Left ventricle myocardium inferior (tissue), 1 donor: ENCODE measurements around the gene MUC6. TPM values are rescaled to one million over a fixed set of nuclear protein-coding genes. Genes with fewer than 3 reads are reported as not detected.

Experiments
- DNase-seq: peaks from one replicate; pipeline ENCODE4 v3.0.0-alpha.2; 2020
- H3K27ac ChIP-seq: fragments of 200-600 bp; replicated peaks from 2 replicates; pipeline ENCODE4 v1.8.0; 2021
- H3K27me3 ChIP-seq: fragments of 200-600 bp; 2 replicates; pipeline ENCODE4 v1.8.0; 2021; ENCODE audit warnings: low read depth
- H3K36me3 ChIP-seq: fragments of 200-600 bp; 2 replicates; pipeline ENCODE4 v1.8.0; 2021
- H3K4me1 ChIP-seq: fragments of 200-600 bp; 2 replicates; pipeline ENCODE4 v1.8.0; 2021
- H3K4me3 ChIP-seq: fragments of 200-600 bp; 2 replicates; pipeline ENCODE4 v1.8.0; 2021; ENCODE audit warnings: mild to moderate bottlenecking, moderate library complexity
- H3K9me3 ChIP-seq: fragments of 200-600 bp; replicated peaks from 2 replicates; pipeline ENCODE4 v1.8.0; 2021
- intact Hi-C: fragments of 100-400 bp; cut with micrococcal nuclease; formaldehyde crosslinking; loops from one replicate; pipeline ENCODE4 v1.11.0; 2022
- total RNA-seq: library from RNA; stranded (reverse); fragmentation: NEBNext Ultra II Directional; extraction: Animal tissue kit (Norgen Biotek cat#: 25700); gene quantifications from one replicate; pipeline ENCODE4 v1.2.1, GENCODE V29; 2021
- TF ChIP-seq, protein P1 (sequence below): fragments of 200-600 bp; IDR thresholded peaks from 2 replicates; pipeline ENCODE4 v1.8.0; 2021; ENCODE audit warnings: antibody characterized with exemption, mild to moderate bottlenecking, borderline replicate concordance
- donor health status: DM: no; HTN: yes; CAD: no; lungs with severe emphysema.

MUC6 gene
- total RNA-seq, 1 donor from 2014 or later = not detected

DNA sequence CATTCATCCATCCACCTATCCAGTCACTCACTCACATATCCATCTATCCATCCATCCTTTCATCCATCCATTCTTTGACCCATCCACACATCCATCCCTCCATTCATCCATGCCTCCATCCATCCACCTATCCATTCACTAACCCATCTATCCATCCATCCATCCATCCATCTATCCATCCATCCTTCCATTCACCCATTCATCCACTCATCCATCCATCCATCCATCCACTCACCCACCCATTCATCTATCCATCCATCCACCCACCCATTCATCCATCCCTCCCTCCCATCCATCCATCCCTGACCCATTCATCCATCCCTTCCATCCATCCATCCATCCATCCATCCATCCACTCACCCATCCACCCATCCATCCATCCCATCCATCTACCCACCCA, 33.2 kb upstream of the MUC6 start:
- DNase-seq = no peak
- H3K4me3 ChIP-seq = no peak overlapping the region
- no peaks in the 10 kb centered on the region for H3K36me3 ChIP-seq
- TF ChIP-seq, protein P1, sequence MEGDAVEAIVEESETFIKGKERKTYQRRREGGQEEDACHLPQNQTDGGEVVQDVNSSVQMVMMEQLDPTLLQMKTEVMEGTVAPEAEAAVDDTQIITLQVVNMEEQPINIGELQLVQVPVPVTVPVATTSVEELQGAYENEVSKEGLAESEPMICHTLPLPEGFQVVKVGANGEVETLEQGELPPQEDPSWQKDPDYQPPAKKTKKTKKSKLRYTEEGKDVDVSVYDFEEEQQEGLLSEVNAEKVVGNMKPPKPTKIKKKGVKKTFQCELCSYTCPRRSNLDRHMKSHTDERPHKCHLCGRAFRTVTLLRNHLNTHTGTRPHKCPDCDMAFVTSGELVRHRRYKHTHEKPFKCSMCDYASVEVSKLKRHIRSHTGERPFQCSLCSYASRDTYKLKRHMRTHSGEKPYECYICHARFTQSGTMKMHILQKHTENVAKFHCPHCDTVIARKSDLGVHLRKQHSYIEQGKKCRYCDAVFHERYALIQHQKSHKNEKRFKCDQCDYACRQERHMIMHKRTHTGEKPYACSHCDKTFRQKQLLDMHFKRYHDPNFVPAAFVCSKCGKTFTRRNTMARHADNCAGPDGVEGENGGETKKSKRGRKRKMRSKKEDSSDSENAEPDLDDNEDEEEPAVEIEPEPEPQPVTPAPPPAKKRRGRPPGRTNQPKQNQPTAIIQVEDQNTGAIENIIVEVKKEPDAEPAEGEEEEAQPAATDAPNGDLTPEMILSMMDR = no peak
- H3K27me3 ChIP-seq = peaks cover 9% of the 10 kb centered on the region
- H3K4me1 ChIP-seq = peaks cover 17% of the 10 kb centered on the region
- intact Hi-C loops = no loop called here
- no peaks in the 10 kb centered on the region for H3K9me3 ChIP-seq
- no peak overlapping the region for H3K27ac ChIP-seq

DNA sequence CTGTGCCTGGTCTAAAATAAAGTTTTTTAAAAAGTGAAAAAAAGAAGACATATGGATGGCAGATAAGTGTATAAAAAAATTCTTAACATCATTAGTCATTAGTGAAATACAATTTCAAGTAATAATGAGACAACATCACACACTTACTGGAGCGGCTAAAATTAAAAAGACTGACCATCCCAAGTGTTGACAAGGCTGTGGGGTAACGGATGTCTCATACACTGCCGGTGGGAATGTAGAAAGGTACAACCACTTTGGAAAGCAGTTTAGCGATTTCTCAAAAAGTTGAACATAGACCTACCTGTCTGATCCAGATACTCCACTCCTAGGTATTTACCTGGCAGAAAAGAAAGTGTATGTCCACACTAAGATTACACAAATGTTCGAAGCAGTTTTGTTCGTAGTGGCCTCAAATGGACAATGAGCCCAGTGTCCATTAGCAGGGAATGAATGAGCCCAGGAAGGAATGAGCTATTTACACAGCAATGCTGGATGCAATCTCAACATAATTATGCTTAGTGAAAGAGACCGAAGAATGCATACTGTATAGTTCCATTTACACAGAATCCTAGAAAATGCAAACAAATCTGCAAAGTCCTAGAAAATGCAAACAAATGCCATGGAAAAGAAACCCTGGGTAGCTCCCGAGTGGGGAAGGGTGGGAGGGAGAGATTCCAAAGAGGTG, 31.4 kb upstream of the MUC6 start:
- H3K27ac ChIP-seq = no peak overlapping the region
- H3K4me3 ChIP-seq = no peak overlapping the region
- intact Hi-C loops = no loop called here
- H3K9me3 ChIP-seq = peaks cover 2% of the 10 kb centered on the region
- H3K36me3 ChIP-seq = no peaks in the 10 kb centered on the region
- peaks cover 20% of the 10 kb centered on the region for H3K4me1 ChIP-seq
- DNase-seq = no peak
- TF ChIP-seq, protein P1 = no peak
- peaks cover 9% of the 10 kb centered on the region for H3K27me3 ChIP-seq

DNA sequence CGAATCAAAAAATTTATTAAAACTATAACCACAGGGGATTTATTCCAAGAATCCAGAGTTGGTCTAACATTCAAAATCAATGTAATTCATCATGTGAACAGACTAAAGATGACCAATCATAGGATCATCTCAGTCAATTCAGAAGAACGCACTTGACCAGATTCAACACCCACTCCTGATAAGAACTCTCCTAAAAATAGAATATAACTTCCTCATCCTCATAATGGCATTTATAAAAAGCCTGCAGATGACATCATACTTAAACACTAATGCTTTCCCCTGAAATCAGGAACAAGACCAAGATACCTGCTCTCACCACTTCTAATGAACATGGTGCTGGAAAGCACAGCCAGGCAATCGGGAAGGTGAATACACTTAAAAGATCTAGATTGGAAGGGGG, 27.6 kb upstream of the MUC6 start:
- peaks cover 10% of the 10 kb centered on the region for H3K27me3 ChIP-seq
- H3K27ac ChIP-seq = no peak overlapping the region
- no peaks in the 10 kb centered on the region for H3K36me3 ChIP-seq
- intact Hi-C loops = no loop called here
- DNase-seq = no peak
- TF ChIP-seq, protein P1 = no peak
- H3K4me1 ChIP-seq = peaks cover 17% of the 10 kb centered on the region
- H3K9me3 ChIP-seq = peaks cover 20% of the 10 kb centered on the region
- H3K4me3 ChIP-seq = no peak overlapping the region

GRCh38 chr11:1062075-1062820, 25.7 kb upstream of the MUC6 start:
- Histone ChIP-seq H3K4me3 (no peak overlapping the region), H3K4me1 (peaks cover 17% of the 10 kb centered on the region), H3K27ac (no peak overlapping the region), H3K9me3 (peaks cover 20% of the 10 kb centered on the region), H3K27me3 (peaks cover 23% of the 10 kb centered on the region), H3K36me3 (no peaks in the 10 kb centered on the region)
- intact Hi-C loops = no loop called here
- TF ChIP-seq, protein P1 = no peak
- no peak for DNase-seq

- TF ChIP-seq, protein P1 = no peak
- Histone ChIP-seq H3K4me3 (no peak overlapping the region), H3K27me3 (peaks cover 35% of the 10 kb centered on the region), H3K27ac (peak overlapping the region; percentile 1), H3K36me3 (no peaks in the 10 kb centered on the region), H3K4me1 (peaks cover 17% of the 10 kb centered on the region), H3K9me3 (peaks cover 20% of the 10 kb centered on the region)
- intact Hi-C loops = no loop called here
- DNase-seq = no peak
Observed at GRCh38 chr11:1060852-1061616, 24.5 kb upstream of the MUC6 start.
